Activated T-cell treated with anti-CD3 and anti-CD28 coated beads for 1 hour (primary cell): Measurements from ENCODE around the gene CYP4F8.
"Not testable (repeated sequence)": the region's sequence is repeated elsewhere in the genome, so short reads cannot be mapped to it uniquely, and the experiment has no call there.

Experiments
- DNase-seq: peaks from one replicate; pipeline ENCODE4 v3.0.0-alpha.2; 2020; ENCODE audit warnings: low read depth

CYP4F8 gene

GRCh38 chr19:15614507-15615379 lies at the start of gene CYP4F8:
CYP4F8 (plus strand) TSS chr19:15615218; CDS start chr19:15615617, 399 bp downstream.
- no peak for DNase-seq

- no peak for DNase-seq
Measured at GRCh38 chr19:15570420-15570819, 44.6 kb upstream of the CYP4F8 start.

GRCh38 chr19:15575406-15575805 lies 39.6 kb upstream of the CYP4F8 start:
- DNase-seq: no peak

- DNase-seq: no peak
Measured at GRCh38 chr19:15576526-15577156, 38.4 kb upstream of the CYP4F8 start.

- DNase-seq: no peak
Measured at GRCh38 chr19:15577184-15577771, 37.7 kb upstream of the CYP4F8 start.

GRCh38 chr19:15583346-15583745 lies 31.7 kb upstream of the CYP4F8 start:
- no peak for DNase-seq

GRCh38 chr19:15584095-15584494 lies 30.9 kb upstream of the CYP4F8 start:
- no peak for DNase-seq

GRCh38 chr19:15584541-15585115 lies 30.4 kb upstream of the CYP4F8 start:
- DNase-seq: peak; percentile 87

GRCh38 chr19:15587663-15588062 lies 27.4 kb upstream of the CYP4F8 start:
- no peak for DNase-seq

GRCh38 chr19:15588265-15588664 lies 26.8 kb upstream of the CYP4F8 start:
- DNase-seq: no peak

- no peak for DNase-seq
Measured at GRCh38 chr19:15589760-15590451, 25.1 kb upstream of the CYP4F8 start.

GRCh38 chr19:15591796-15592195 lies 23.2 kb upstream of the CYP4F8 start:
- no peak for DNase-seq

- not testable (repeated sequence) for DNase-seq
Measured at GRCh38 chr19:15592506-15592905, 22.5 kb upstream of the CYP4F8 start.

GRCh38 chr19:15593766-15594165 lies 21.3 kb upstream of the CYP4F8 start:
- not testable (repeated sequence) for DNase-seq

- DNase-seq: no peak
Measured at GRCh38 chr19:15595069-15595468, 19.9 kb upstream of the CYP4F8 start.

GRCh38 chr19:15607978-15608925 lies 6.8 kb upstream of the CYP4F8 start:
- DNase-seq: not testable (repeated sequence)

- no peak for DNase-seq
Measured at GRCh38 chr19:15609261-15609660, 5.8 kb upstream of the CYP4F8 start.

GRCh38 chr19:15612342-15612741 lies 2.7 kb upstream of the CYP4F8 start:
- no peak for DNase-seq

- no peak for DNase-seq
Measured at GRCh38 chr19:15613338-15613737, 1.7 kb upstream of the CYP4F8 start.

- DNase-seq: no peak
Measured at GRCh38 chr19:15615526-15615925, 508 bp downstream of the CYP4F8 start.

GRCh38 chr19:15616183-15616582 lies 1.2 kb downstream of the CYP4F8 start:
- no peak for DNase-seq
